MM.1S (cell line): ENCODE results near the gene NRG2.

Experiments
- DNase-seq: peaks from one replicate; pipeline ENCODE4 v3.0.0-alpha.2; 2015
- H2AFZ ChIP-seq: fragments of 300-600 bp; sonication (generic); 2 replicates; pipeline ENCODE4 v1.6.0; 2016; ENCODE audit warnings: antibody characterized with exemption, low read length
- H3F3A ChIP-seq: fragments of 300-600 bp; sonication (generic); 2 replicates; pipeline ENCODE4 v1.6.1; 2016; ENCODE audit warnings: mild to moderate bottlenecking, antibody characterized with exemption, low read length, moderate library complexity, mixed read lengths; ENCODE audit not compliant: insufficient read depth
- H3K27ac ChIP-seq: fragments of 300-600 bp; sonication (generic); 2 replicates; pipeline ENCODE4 v1.5.1; 2016; ENCODE audit warnings: mild to moderate bottlenecking, low read length
- H3K27me3 ChIP-seq: fragments of 300-600 bp; sonication (generic); replicated peaks from 2 replicates; pipeline ENCODE4 v1.6.0; 2016; ENCODE audit warnings: low read length; ENCODE audit not compliant: insufficient read depth
- H3K36me3 ChIP-seq: fragments of 300-600 bp; sonication (generic); replicated peaks from 2 replicates; pipeline ENCODE4 v1.6.1; 2016; ENCODE audit warnings: mild to moderate bottlenecking, low read length, mixed read lengths; ENCODE audit not compliant: insufficient read depth
- H3K4me1 ChIP-seq: fragments of 300-600 bp; sonication (generic); 2 replicates; pipeline ENCODE4 v1.6.1; 2016; ENCODE audit warnings: low read length, mixed read lengths
- H3K4me2 ChIP-seq: fragments of 300-600 bp; sonication (generic); 2 replicates; pipeline ENCODE4 v1.6.0; 2016; ENCODE audit warnings: low read depth, low read length
- H3K4me3 ChIP-seq: fragments of 300-600 bp; sonication (generic); 2 replicates; pipeline ENCODE4 v1.5.1; 2016; ENCODE audit warnings: low read length, mixed read lengths
- H3K79me2 ChIP-seq: fragments of 300-600 bp; sonication (generic); 2 replicates; pipeline ENCODE4 v1.6.1; 2016; ENCODE audit warnings: mixed run types, low read length, mixed read lengths
- H3K9ac ChIP-seq: fragments of 300-600 bp; sonication (generic); 2 replicates; pipeline ENCODE4 v1.6.1; 2016; ENCODE audit warnings: low read length, mixed read lengths
- H3K9me2 ChIP-seq: fragments of 300-600 bp; sonication (generic); replicated peaks from 2 replicates; pipeline ENCODE4 v1.6.1; 2016; ENCODE audit warnings: mild to moderate bottlenecking, low read length, mixed read lengths; ENCODE audit not compliant: insufficient read depth
- H3K9me3 ChIP-seq: fragments of 300-600 bp; sonication (generic); replicated peaks from 2 replicates; pipeline ENCODE4 v1.6.1; 2016; ENCODE audit warnings: mild to moderate bottlenecking, low read length, mixed read lengths; ENCODE audit not compliant: insufficient read depth
- H4K20me1 ChIP-seq: fragments of 300-600 bp; sonication (generic); 2 replicates; pipeline ENCODE4 v1.6.1; 2016; ENCODE audit warnings: mild to moderate bottlenecking, low read length, moderate library complexity, mixed read lengths; ENCODE audit not compliant: insufficient read depth
- EZH2 ChIP-seq: fragments of 300-600 bp; sonication (generic); optimal IDR thresholded peaks from 2 replicates; pipeline ENCODE3; 2017; ENCODE audit warnings: low read depth, mild to moderate bottlenecking, antibody characterized with exemption, low read length, mixed read lengths
- EZH2phosphoT487 ChIP-seq: fragments of 300-600 bp; sonication (generic); IDR thresholded peaks from 2 replicates; pipeline ENCODE4 v1.6.1; 2018; ENCODE audit warnings: antibody characterized with exemption, low read length
- TF ChIP-seq, protein P1 (sequence below): fragments of 300-600 bp; sonication (generic); IDR thresholded peaks from 2 replicates; pipeline ENCODE4 v1.5.1; 2016; ENCODE audit warnings: antibody characterized with exemption, low read length, mixed read lengths

NRG2 gene

DNA sequence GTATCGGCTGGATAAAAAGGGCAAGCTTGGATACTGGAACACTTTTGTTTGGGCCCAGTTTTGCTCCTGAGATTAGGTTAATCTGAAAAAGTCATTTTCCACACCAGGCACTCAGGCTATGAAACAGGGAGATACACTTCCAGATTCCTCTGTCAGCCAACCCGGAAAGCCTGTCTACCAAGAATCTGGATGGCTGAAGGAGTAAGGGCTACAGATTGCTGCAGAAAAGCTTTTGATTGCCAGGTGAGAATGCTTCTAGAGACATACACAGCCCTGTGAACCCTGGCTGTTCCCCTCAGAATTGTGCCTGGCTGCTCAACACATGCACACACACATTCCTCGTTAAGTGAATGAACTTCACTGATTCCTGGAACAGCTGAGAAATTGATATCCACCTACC is 133.1 kb downstream of the NRG2 start:
- 0 out of 2 replicates have a peak, but pooled peaks cover 2% of the 10 kb centered on the region for H3K27me3 ChIP-seq
- H3K4me2 ChIP-seq = no peak overlapping the region
- H3K36me3 ChIP-seq = no peaks in the 10 kb centered on the region
- H3K27ac ChIP-seq = no peak overlapping the region
- no peak for TF ChIP-seq EZH2phosphoT487
- no peak for TF ChIP-seq EZH2
- TF ChIP-seq, protein P1, sequence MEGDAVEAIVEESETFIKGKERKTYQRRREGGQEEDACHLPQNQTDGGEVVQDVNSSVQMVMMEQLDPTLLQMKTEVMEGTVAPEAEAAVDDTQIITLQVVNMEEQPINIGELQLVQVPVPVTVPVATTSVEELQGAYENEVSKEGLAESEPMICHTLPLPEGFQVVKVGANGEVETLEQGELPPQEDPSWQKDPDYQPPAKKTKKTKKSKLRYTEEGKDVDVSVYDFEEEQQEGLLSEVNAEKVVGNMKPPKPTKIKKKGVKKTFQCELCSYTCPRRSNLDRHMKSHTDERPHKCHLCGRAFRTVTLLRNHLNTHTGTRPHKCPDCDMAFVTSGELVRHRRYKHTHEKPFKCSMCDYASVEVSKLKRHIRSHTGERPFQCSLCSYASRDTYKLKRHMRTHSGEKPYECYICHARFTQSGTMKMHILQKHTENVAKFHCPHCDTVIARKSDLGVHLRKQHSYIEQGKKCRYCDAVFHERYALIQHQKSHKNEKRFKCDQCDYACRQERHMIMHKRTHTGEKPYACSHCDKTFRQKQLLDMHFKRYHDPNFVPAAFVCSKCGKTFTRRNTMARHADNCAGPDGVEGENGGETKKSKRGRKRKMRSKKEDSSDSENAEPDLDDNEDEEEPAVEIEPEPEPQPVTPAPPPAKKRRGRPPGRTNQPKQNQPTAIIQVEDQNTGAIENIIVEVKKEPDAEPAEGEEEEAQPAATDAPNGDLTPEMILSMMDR = no peak
- no peaks in the 10 kb centered on the region for H3F3A ChIP-seq
- H2AFZ ChIP-seq = no peak overlapping the region
- H3K79me2 ChIP-seq = no peaks in the 10 kb centered on the region
- H3K9me3 ChIP-seq = no peaks in the 10 kb centered on the region
- no peak overlapping the region for H3K9ac ChIP-seq
- H3K4me3 ChIP-seq = no peak overlapping the region
- no peak for DNase-seq
- no peaks in the 10 kb centered on the region for H3K4me1 ChIP-seq
- H4K20me1 ChIP-seq = no peaks in the 10 kb centered on the region
- H3K9me2 ChIP-seq = no peaks in the 10 kb centered on the region

DNA sequence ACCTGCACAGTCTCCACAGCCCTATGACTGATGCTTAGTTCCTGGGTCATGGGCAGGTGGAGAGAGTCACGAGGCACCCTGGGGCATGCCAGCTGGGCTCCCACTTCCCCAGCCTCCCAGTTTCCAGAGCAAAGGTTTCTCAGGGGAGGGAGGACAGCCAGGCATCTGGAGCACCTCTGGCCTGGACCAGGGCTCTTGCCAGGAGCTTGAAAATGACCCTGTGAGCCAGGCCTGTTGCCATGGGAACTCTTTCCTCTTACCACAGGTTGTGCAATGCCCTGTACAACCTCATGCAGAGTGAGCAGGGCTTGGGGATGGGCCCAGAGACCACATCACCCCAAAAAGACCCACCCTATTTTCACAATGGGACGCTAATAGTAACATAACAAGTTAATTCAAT is 134.3 kb downstream of the NRG2 start:
- DNase-seq = no peak
- Histone ChIP-seq H3K4me1 (no peaks in the 10 kb centered on the region), H3F3A (no peaks in the 10 kb centered on the region), H3K9ac (no peak overlapping the region), H3K79me2 (no peaks in the 10 kb centered on the region), H3K4me3 (no peak overlapping the region), H3K9me3 (no peaks in the 10 kb centered on the region), H3K27me3 (peaks cover 14% of the 10 kb centered on the region), H2AFZ (no peak overlapping the region), H4K20me1 (no peaks in the 10 kb centered on the region), H3K4me2 (no peak overlapping the region), H3K27ac (no peak overlapping the region), H3K36me3 (no peaks in the 10 kb centered on the region), H3K9me2 (no peaks in the 10 kb centered on the region)
- TF ChIP-seq, protein P1 = no peak
- TF ChIP-seq EZH2 (no peak), EZH2phosphoT487 (no peak)

DNA sequence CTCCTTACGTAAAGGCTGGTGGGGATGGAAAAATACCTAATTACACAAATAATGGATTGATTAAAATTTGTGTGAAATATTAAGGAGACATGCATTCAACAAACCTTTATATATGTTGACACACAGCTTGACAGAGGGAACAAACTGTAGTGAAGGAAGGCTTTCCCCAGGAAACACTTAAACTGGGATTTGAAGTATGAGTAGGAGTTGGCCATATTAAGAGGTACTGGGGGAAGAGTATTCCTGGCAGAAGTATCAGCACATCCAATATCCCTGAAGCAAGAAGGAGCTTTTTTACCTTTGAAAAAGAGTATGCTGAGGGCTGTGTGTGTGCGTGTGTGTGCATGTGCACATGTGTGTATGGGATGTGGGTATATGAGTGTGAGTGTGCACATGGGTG is 136.4 kb downstream of the NRG2 start:
- no peaks in the 10 kb centered on the region for H4K20me1 ChIP-seq
- H3K9me2 ChIP-seq = no peaks in the 10 kb centered on the region
- no peak for DNase-seq
- no peak overlapping the region for H3K4me2 ChIP-seq
- no peak overlapping the region for H3K9ac ChIP-seq
- no peaks in the 10 kb centered on the region for H3K4me1 ChIP-seq
- H3K9me3 ChIP-seq = no peaks in the 10 kb centered on the region
- TF ChIP-seq EZH2phosphoT487 = no peak
- TF ChIP-seq EZH2 = no peak
- TF ChIP-seq, protein P1 = no peak
- H3K27me3 ChIP-seq = peaks cover 31% of the 10 kb centered on the region
- H2AFZ ChIP-seq = no peak overlapping the region
- H3K4me3 ChIP-seq = no peak overlapping the region
- no peak overlapping the region for H3K27ac ChIP-seq
- H3K36me3 ChIP-seq = no peaks in the 10 kb centered on the region
- H3F3A ChIP-seq = no peaks in the 10 kb centered on the region
- H3K79me2 ChIP-seq = no peaks in the 10 kb centered on the region
